ENCODE data around the gene ZNF609.

The ZNF609 gene

GRCh38 chr15:64547275-64547674 is 86.9 kb downstream of the ZNF609 start:
- no peak for DNase-seq

- DNase-seq = no peak
Measured at GRCh38 chr15:64548235-64548634, 87.9 kb downstream of the ZNF609 start.

GRCh38 chr15:64549860-64550259 is 89.5 kb downstream of the ZNF609 start:
- DNase-seq = no peak

- DNase-seq = no peak
Measured at GRCh38 chr15:64552281-64552948, 92.0 kb downstream of the ZNF609 start.

GRCh38 chr15:64558460-64559179 is 98.2 kb downstream of the ZNF609 start:
- DNase-seq = no peak

GRCh38 chr15:64559243-64559642 is 98.9 kb downstream of the ZNF609 start:
- DNase-seq = no peak

- no peak for DNase-seq
Measured at GRCh38 chr15:64560501-64560900, 100.1 kb downstream of the ZNF609 start.

- no peak for DNase-seq
Measured at GRCh38 chr15:64560998-64561397, 100.6 kb downstream of the ZNF609 start.

- DNase-seq = no peak
Measured at GRCh38 chr15:64562003-64562640, 101.7 kb downstream of the ZNF609 start.

- DNase-seq = no peak
Measured at GRCh38 chr15:64566102-64566501, 105.7 kb downstream of the ZNF609 start.

GRCh38 chr15:64566629-64567427 is 106.5 kb downstream of the ZNF609 start:
- no peak for DNase-seq

- DNase-seq = no peak
Measured at GRCh38 chr15:64568765-64569164, 108.4 kb downstream of the ZNF609 start.

- no peak for DNase-seq
Measured at GRCh38 chr15:64571857-64572291, 111.5 kb downstream of the ZNF609 start.

GRCh38 chr15:64572856-64573255 is 112.5 kb downstream of the ZNF609 start:
- DNase-seq = no peak

- peak; percentile 45 for DNase-seq
Measured at GRCh38 chr15:64574301-64575017, 114.1 kb downstream of the ZNF609 start.

- no peak for DNase-seq
Measured at GRCh38 chr15:64580696-64581407, 120.5 kb downstream of the ZNF609 start.

GRCh38 chr15:64581408-64581761 is 121.0 kb downstream of the ZNF609 start:
- no peak for DNase-seq

GRCh38 chr15:64582202-64582601 is 121.8 kb downstream of the ZNF609 start:
- DNase-seq = no peak

- no peak for DNase-seq
Measured at GRCh38 chr15:64583519-64583918, 123.1 kb downstream of the ZNF609 start.

- DNase-seq = no peak
Measured at GRCh38 chr15:64583983-64584382, 123.6 kb downstream of the ZNF609 start.

- DNase-seq = no peak
Measured at GRCh38 chr15:64586259-64586870, 126.0 kb downstream of the ZNF609 start.

All from eye (tissue), 1 donor.